SJSA1 (cell line): ENCODE results near the gene SIAH3. TPM values are rescaled to one million over a fixed set of nuclear protein-coding genes. Genes with fewer than 3 reads are reported as not detected.

Experiments
- DNase-seq, 2 experiments: peaks; one replicate each; pipeline ENCODE4 v3.0.0-alpha.2; 2015 to 2020; ENCODE audit warnings: low spot score in 2 of 2, low read depth in 1 of 2
- H3K27ac ChIP-seq: fragments of 250-450 bp; sonication (Bioruptor Pico); 2 replicates; pipeline ENCODE4 v1.5.1; 2020; ENCODE audit warnings: mild to moderate bottlenecking, moderate library complexity
- H3K27me3 ChIP-seq: fragments of 250-450 bp; sonication (Bioruptor Pico); replicated peaks from 2 replicates; pipeline ENCODE4 v1.5.1; 2020; ENCODE audit warnings: mild to moderate bottlenecking, moderate library complexity
- H3K36me3 ChIP-seq: fragments of 250-450 bp; sonication (Bioruptor Pico); 2 replicates; pipeline ENCODE4 v1.5.1; 2020; ENCODE audit warnings: mild to moderate bottlenecking
- H3K4me1 ChIP-seq: fragments of 250-450 bp; sonication (Bioruptor Pico); replicated peaks from 2 replicates; pipeline ENCODE4 v1.6.1; 2021; ENCODE audit warnings: mild to moderate bottlenecking
- H3K4me3 ChIP-seq: fragments of 250-450 bp; sonication (Bioruptor Pico); 2 replicates; pipeline ENCODE4 v1.5.1; 2020; ENCODE audit warnings: mild to moderate bottlenecking
- H3K9me3 ChIP-seq: fragments of 250-450 bp; sonication (Bioruptor Pico); replicated peaks from 2 replicates; pipeline ENCODE4 v1.5.1; 2020; ENCODE audit warnings: mild to moderate bottlenecking
- total RNA-seq: library from RNA; depleted of rRNA; stranded (reverse); fragments of >200 nt; shearing (Covaris generic); gene quantifications from 2 replicates; pipeline ENCODE4 v1.2.3, GENCODE V29; 2014

The SIAH3 gene
- total RNA-seq, 1 experiment from 2014 or later, result 0.08 TPM

- Histone ChIP-seq H3K4me3 (no peak overlapping the region), H3K9me3 (no peaks in the 10 kb centered on the region), H3K4me1 (0 out of 2 replicates have a peak, but pooled peaks cover 5% of the 10 kb centered on the region), H3K36me3 (no peaks in the 10 kb centered on the region), H3K27me3 (peaks cover 21% of the 10 kb centered on the region; the same call in 1 of the 2 replicates), H3K27ac (no peak overlapping the region)
- no peak for DNase-seq
These were observed 1.4 kb downstream of the SIAH3 start for GRCh38 chr13:45850027-45850613.

DNA sequence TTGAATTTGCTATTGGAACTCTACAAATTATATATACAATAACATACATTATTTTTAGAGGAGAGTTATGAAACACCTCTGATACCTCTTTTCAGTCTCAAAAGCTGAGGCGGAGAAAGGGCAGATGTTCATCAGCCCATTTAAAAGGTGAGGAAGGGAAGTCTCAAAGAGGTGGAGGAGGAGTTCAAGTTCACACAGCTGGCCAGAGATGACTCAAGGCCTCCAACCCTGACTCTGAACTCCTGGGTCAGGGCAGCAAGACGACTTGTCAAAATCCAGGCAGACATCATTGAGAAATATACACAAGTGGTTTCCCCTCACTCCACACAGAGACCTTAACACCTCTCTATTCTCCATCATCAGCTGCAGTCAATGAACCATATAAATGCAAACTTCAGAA is 2.1 kb downstream of the SIAH3 start:
- Histone ChIP-seq H3K27ac (no peak overlapping the region), H3K9me3 (no peaks in the 10 kb centered on the region), H3K4me1 (0 out of 2 replicates have a peak, but pooled peaks cover 5% of the 10 kb centered on the region), H3K36me3 (no peaks in the 10 kb centered on the region), H3K27me3 (peaks cover 21% of the 10 kb centered on the region; the same call in 1 of the 2 replicates), H3K4me3 (no peak overlapping the region)
- DNase-seq, result no peak

DNA sequence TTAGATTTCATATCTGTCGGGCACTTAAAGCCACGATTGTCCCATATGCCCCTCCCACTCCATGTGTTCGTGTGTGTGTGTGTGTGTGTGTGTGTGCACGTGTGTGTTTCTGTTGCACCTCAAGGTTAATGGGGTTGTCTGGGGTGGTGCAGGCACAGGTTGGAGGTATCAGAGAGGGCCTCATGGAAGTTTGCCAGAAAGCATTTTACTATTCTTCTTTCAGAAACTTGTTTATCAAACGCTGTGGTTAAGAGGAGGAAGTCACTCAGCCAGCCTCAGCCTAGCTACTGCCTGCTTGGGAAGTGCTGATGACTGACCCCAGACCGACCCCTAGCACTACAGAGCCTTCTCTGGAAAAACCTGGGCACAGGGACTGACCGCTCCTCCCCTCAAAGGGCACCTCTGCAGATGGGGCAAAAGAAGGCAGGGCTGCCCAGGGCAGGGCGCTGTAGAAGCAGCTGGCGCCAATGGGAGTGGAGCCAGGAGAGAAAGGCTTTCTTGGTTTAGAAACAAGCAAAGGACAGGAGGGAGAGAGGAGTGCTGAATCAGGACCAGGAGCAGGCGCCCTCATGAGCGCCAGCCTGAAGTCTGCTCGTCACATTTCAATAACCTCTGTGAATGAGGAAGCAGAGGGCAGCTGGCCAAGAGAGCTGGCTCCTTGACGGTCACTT is 3.9 kb downstream of the SIAH3 start:
- Histone ChIP-seq H3K4me1 (0 out of 2 replicates have a peak, but pooled peaks cover 5% of the 10 kb centered on the region), H3K27me3 (peaks cover 13% of the 10 kb centered on the region; the same call in 1 of the 2 replicates), H3K9me3 (no peaks in the 10 kb centered on the region), H3K4me3 (no peak overlapping the region), H3K36me3 (no peaks in the 10 kb centered on the region), H3K27ac (no peak overlapping the region)
- DNase-seq, result peak in 1 of 2 experiments; percentile 11

DNA sequence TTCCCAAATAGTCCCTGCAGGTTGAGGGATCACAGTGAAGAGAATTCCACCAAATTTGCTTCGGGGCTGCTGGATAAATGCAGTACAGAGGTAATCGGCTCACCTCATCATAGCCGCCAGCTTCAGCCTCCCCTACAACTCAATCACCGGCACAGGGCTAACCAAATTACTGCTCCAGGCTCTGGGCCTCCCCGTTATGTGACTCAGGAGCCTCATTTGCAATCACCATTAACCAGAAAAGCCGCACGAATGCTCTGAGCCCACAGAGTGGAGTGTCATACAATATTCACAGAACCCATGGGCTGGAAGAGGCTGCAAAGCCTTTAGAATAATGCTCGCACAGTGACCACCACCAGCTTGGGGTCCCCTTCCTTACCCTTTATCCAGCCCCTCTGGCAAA is 4.9 kb downstream of the SIAH3 start:
- H3K9me3 ChIP-seq, result no peaks in the 10 kb centered on the region
- no peak overlapping the region for H3K4me3 ChIP-seq
- H3K4me1 ChIP-seq, result 0 out of 2 replicates have a peak, but pooled peaks cover 5% of the 10 kb centered on the region
- no peak overlapping the region for H3K27ac ChIP-seq
- peaks cover 8% of the 10 kb centered on the region; the same call in 1 of the 2 replicates for H3K27me3 ChIP-seq
- H3K36me3 ChIP-seq, result no peaks in the 10 kb centered on the region
- DNase-seq, result no peak

- Histone ChIP-seq H3K27me3 (no peaks in the 10 kb centered on the region), H3K4me3 (no peak overlapping the region), H3K9me3 (no peaks in the 10 kb centered on the region), H3K4me1 (no peaks in the 10 kb centered on the region), H3K27ac (no peak overlapping the region), H3K36me3 (no peaks in the 10 kb centered on the region)
- DNase-seq, result no peak
These were observed 13.3 kb downstream of the SIAH3 start for GRCh38 chr13:45838171-45838745.

- no peaks in the 10 kb centered on the region for H3K27me3 ChIP-seq
- H3K4me3 ChIP-seq, result no peak overlapping the region
- no peaks in the 10 kb centered on the region for H3K36me3 ChIP-seq
- no peaks in the 10 kb centered on the region for H3K9me3 ChIP-seq
- H3K27ac ChIP-seq, result no peak overlapping the region
- no peaks in the 10 kb centered on the region for H3K4me1 ChIP-seq
- no peak for DNase-seq
These were observed 14.4 kb downstream of the SIAH3 start for GRCh38 chr13:45837111-45837510.

DNA sequence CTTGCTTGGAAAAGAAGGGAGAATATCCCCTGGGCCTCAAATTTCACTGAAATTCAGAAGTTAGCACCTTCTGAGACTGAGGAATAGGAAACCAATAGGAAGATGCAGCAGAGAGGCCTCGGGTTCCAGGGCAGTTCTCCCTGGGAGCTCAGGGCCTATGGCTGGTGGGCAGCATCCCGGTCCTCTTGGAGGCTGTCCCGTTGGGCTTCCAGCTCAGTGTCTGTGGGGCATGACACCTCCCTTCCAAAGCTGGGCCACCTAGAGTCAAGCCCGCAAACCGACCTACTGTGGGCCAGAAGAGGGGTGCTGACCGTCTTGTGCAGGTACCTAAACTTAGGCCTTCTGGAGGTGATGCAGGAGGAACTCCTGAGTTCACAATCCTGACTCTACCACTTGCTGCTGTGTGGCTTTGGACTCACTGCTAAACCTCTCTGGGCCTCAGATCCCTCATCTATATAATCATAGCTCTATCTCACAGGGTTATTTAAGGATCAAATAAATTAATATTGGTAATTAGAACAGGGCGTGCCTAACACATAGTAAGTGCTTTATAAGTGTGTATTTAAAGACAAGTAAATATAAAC is 17.1 kb downstream of the SIAH3 start:
- H3K27ac ChIP-seq, result no peak overlapping the region
- H3K27me3 ChIP-seq, result no peaks in the 10 kb centered on the region
- no peaks in the 10 kb centered on the region for H3K9me3 ChIP-seq
- no peak for DNase-seq
- H3K4me1 ChIP-seq, result no peaks in the 10 kb centered on the region
- no peaks in the 10 kb centered on the region for H3K36me3 ChIP-seq
- no peak overlapping the region for H3K4me3 ChIP-seq

DNA sequence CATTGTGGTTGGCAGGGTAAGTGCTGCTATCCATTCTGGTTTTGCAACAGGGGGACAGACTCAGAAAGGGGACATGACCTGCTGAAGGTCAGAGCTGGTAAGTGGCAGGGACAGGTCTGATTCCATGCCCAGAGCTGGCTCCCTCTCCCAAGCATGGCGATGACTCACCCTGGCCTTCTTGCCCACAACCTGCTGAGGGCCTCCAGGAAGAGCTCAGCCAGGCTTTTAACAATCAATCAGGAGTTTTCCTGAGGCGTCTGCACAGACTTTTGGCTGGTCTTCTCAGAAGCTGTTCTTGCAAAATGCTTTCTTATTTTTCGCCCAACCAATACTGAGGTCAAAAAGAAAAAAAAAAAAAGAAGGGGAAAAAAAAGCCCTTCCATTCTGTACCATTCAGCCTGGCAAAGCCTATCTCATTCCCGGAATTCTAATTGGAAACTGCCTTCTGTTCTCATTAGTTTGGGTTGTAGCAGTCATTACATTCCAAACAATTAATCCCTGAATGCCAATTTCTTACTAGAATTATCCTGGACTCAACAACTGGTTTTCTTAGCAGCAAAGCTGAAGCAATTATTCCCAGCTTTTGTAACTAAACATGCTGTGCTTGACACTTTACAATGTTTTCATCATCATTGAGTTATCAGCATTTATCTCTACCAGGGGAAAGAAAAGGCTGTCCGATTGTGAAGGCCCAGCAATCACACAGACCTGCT is 17.7 kb downstream of the SIAH3 start:
- Histone ChIP-seq H3K9me3 (no peaks in the 10 kb centered on the region), H3K27me3 (no peaks in the 10 kb centered on the region), H3K27ac (no peak overlapping the region), H3K4me3 (no peak overlapping the region), H3K4me1 (no peaks in the 10 kb centered on the region), H3K36me3 (no peaks in the 10 kb centered on the region)
- DNase-seq, result no peak

- Histone ChIP-seq H3K9me3 (no peaks in the 10 kb centered on the region), H3K27me3 (no peaks in the 10 kb centered on the region), H3K27ac (no peak overlapping the region), H3K4me3 (no peak overlapping the region), H3K4me1 (no peaks in the 10 kb centered on the region), H3K36me3 (no peaks in the 10 kb centered on the region)
- DNase-seq, result no peak
These were observed 18.3 kb downstream of the SIAH3 start for GRCh38 chr13:45833242-45833641.

DNA sequence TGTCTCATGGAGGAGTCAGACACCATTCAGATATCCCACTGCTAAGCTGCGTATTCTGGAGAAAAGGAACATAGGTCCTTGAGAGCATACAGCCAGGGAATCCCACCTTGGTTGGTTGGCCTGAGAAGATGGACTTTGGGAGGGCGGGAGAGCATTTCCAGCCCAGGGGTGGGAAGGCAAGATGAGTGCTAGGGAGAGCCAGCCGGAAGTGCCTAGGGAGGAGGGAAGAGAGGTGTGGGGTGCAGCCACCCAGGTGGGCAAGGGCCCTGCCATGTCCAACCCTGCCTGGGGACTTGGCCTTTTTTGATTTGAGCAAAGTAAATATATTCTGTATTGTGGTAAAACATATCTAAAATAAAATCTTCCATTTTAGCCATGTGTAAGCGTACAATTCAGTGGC is 19.7 kb downstream of the SIAH3 start:
- Histone ChIP-seq H3K36me3 (no peaks in the 10 kb centered on the region), H3K27me3 (no peaks in the 10 kb centered on the region), H3K27ac (no peak overlapping the region), H3K4me3 (no peak overlapping the region), H3K9me3 (no peaks in the 10 kb centered on the region), H3K4me1 (no peaks in the 10 kb centered on the region)
- no peak for DNase-seq

DNA sequence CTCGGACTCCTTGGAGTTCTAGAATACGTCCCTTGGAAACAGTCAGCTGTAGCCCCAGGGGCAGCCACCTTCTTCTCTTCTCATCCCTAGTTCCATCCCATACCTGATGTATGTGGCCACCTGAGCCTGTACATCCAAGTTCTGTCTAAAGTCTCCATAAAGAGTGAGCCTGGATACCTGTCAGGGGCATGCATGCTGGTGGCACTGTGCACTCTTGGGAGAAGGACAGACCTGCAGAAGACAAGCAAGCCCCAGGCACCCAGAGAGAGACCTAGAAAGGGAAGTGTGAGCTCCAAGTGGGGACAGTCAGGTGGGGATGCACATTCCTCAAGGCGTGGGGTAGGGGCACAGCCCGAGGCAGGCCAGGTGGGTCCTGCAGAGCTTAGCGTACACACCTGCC is 21.4 kb downstream of the SIAH3 start:
- Histone ChIP-seq H3K36me3 (no peaks in the 10 kb centered on the region), H3K27ac (no peak overlapping the region), H3K9me3 (no peaks in the 10 kb centered on the region), H3K4me1 (no peaks in the 10 kb centered on the region), H3K4me3 (no peak overlapping the region), H3K27me3 (no peaks in the 10 kb centered on the region)
- DNase-seq, result no peak

DNA sequence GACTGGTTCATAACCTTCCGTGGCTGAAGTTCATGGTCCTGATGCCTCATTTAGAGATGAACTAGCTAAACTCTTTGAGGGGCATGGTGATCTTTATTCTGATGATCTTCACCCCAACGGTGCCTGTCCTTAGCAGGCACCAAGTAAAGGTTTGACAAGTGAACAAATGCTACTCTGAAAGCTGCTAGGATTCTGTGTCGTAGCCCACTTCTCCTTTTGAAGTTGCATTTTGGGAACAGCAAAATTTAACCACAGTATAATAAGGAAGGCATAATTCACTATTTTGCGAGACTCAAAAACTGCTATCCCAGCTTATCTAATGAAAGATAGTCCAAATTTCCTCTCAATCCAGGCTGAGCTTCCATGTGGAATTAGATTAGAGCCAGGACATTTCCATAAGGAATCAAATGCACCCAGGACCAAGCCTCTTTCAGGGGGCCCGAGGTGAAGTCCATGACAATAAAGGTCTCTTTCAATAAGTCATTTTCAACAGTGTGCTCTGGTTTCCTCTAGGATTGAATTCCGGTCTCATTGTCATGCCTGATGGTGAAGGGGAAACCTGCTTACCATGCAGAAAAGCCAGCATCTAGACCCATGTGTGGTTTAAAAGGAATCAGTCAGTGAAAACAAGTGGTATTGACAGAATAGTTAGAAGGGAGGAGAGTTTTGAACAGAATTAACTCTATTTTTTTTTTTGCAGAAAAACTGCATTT is 23.1 kb downstream of the SIAH3 start:
- DNase-seq, result no peak
- Histone ChIP-seq H3K4me3 (no peak overlapping the region), H3K9me3 (no peaks in the 10 kb centered on the region), H3K27me3 (no peaks in the 10 kb centered on the region), H3K27ac (no peak overlapping the region), H3K36me3 (no peaks in the 10 kb centered on the region), H3K4me1 (no peaks in the 10 kb centered on the region)

DNA sequence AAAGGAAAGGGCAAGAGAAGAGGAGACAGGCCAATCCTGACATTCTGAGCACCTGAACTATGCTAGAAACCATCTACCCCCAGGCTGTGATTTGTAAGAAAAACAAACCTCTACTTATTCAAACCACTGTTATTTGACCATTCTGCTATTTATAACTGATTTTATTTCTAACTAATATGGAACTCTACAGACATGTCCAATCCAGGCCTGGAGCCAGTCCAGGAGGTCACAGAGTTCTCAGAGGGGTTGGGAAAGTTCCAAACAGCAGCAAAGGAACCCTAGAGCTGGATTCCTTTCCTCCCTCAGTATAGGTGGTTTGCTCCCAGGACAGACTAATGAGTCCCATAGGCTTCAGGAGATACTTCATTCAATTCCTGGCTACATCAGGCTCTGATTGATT is 24.2 kb downstream of the SIAH3 start:
- Histone ChIP-seq H3K27me3 (no peaks in the 10 kb centered on the region), H3K27ac (no peak overlapping the region), H3K4me1 (no peaks in the 10 kb centered on the region), H3K36me3 (no peaks in the 10 kb centered on the region), H3K4me3 (no peak overlapping the region), H3K9me3 (no peaks in the 10 kb centered on the region)
- DNase-seq, result no peak
